Breast epithelium (tissue), 3 donors: ENCODE results near the gene NHLRC3.

ENCODE experiments used
- CTCF ChIP-seq, 3 donors: fragments of 450-650 bp; IDR thresholded peaks; one replicate each; pipeline ENCODE4 v1.5.1; 2016 to 2017; ENCODE audit warnings: antibody characterized with exemption in 3 of 3, mild to moderate bottlenecking in 3 of 3, moderate library complexity in 3 of 3
- POLR2AphosphoS5 ChIP-seq, 3 donors: sonication (generic); formaldehyde crosslinking; IDR thresholded peaks; one replicate each; pipeline ENCODE4 v1.6.1; 2017; ENCODE audit warnings: antibody characterized with exemption in 3 of 3

- TF ChIP-seq CTCF (IDR thresholded peaks at IDR 0.05): peak in 1 of 3 donors; percentile 22
- no peak for TF ChIP-seq POLR2AphosphoS5 (IDR thresholded peaks at IDR 0.05)
Measured at GRCh38 chr13:39047560-39047959, 9.3 kb downstream of the NHLRC3 start.
